WERI-Rb-1 (cell line): ENCODE measurements around the gene TNFRSF9.
A peak's percentile ranks its signal among the peaks of the same experiment; 100 is the strongest.
"Not testable (repeated sequence)": the region's sequence is repeated elsewhere in the genome, so short reads cannot be mapped to it uniquely, and the experiment has no call there.

Source experiments
- DNase-seq: peaks from one replicate; pipeline ENCODE4 v3.0.0-alpha.2; 2020
- H3K27ac ChIP-seq: fragments of 250-450 bp; sonication (Bioruptor Pico); 2 replicates; pipeline ENCODE4 v1.5.1; 2020; ENCODE audit warnings: mild to moderate bottlenecking, moderate library complexity
- H3K27me3 ChIP-seq: fragments of 250-450 bp; sonication (Bioruptor Pico); 2 replicates; pipeline ENCODE4 v1.5.1; 2021; ENCODE audit warnings: mild to moderate bottlenecking, low read depth, moderate library complexity; ENCODE audit not compliant: insufficient read depth, severe bottlenecking
- H3K36me3 ChIP-seq: fragments of 250-450 bp; sonication (Bioruptor Pico); 2 replicates; pipeline ENCODE4 v1.5.1; 2020; ENCODE audit warnings: mild to moderate bottlenecking, moderate library complexity
- H3K4me3 ChIP-seq: 2 replicates; pipeline ENCODE4 v1.5.1; 2011; ENCODE audit warnings: low read depth, mild to moderate bottlenecking, control low read depth, low read length
- H3K9me3 ChIP-seq: fragments of 250-450 bp; sonication (Bioruptor Pico); 2 replicates; pipeline ENCODE4 v1.5.1; 2021; ENCODE audit warnings: mild to moderate bottlenecking, moderate library complexity; ENCODE audit not compliant: severe bottlenecking
- CTCF ChIP-seq: IDR thresholded peaks from 2 replicates; pipeline ENCODE4 v1.5.1; 2011; ENCODE audit warnings: low read depth, mild to moderate bottlenecking, control low read depth, inconsistent platforms, low read length

The TNFRSF9 gene

DNA sequence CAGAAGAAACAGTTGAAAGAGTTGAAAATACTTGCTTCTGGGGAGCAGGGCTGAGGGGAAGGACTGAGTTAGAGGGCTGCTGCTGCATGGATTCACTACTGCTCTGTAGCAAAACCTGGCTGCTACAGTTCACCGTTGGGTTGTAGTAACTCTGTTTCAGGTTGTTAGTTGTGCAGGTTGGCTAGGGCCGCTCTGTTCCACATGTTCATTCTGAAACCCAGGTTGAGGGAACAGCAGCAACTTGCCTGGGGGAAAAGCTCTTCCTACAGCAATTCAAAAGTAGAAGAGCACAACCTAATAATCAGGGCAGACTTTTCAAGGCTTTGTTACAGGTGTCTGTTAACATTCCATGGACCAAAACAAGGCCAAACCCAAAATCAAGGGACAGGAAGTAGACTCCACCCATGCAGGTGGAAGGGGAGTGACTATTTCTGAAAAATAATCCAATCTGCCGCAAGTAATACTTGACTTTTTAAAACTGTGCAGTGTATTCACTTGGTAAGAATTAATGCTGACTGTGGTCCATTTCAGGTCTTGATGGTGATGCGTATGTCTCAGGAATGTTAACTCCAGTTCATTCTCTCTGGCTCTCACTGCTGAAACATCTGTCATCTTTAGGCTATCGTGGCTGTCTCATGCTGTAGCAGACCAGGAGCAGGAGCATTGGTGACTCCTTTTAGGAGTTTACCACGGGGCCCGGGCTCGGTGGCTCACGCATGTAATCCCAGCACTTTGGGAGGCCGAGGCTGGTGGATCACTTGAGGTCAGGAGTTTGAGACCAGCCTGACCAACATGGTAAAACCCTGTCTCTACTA, 15.8 kb upstream of the TNFRSF9 start:
- no peak overlapping the region for H3K4me3 ChIP-seq
- no peak for DNase-seq
- no peaks in the 10 kb centered on the region for H3K9me3 ChIP-seq
- no peak for TF ChIP-seq CTCF
- no peak overlapping the region for H3K27ac ChIP-seq
- no peaks in the 10 kb centered on the region for H3K27me3 ChIP-seq
- no peaks in the 10 kb centered on the region for H3K36me3 ChIP-seq

DNA sequence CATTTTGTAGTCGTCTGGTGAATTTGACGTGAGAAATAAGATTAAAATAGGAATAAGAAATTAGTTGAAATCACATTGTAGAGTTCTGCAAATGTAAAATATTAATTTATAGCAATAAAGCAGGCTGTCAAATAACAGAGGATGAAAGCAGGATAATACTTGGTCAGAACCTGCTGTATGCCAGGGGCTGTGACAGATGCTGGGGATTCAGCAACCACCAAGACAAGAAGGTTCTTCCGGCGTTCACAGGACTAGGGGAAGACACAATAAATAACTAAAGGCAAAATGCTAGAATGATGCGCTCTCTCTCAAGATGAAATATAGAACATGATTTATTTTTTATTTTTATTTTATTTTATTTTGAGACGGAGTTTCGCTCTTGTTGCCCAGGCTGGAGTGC, 14.0 kb upstream of the TNFRSF9 start:
- Histone ChIP-seq H3K9me3 (no peaks in the 10 kb centered on the region), H3K27me3 (no peaks in the 10 kb centered on the region), H3K4me3 (peak overlapping the region; percentile 94), H3K27ac (peak overlapping the region; percentile 82), H3K36me3 (no peaks in the 10 kb centered on the region)
- TF ChIP-seq CTCF = no peak
- DNase-seq = no peak

DNA sequence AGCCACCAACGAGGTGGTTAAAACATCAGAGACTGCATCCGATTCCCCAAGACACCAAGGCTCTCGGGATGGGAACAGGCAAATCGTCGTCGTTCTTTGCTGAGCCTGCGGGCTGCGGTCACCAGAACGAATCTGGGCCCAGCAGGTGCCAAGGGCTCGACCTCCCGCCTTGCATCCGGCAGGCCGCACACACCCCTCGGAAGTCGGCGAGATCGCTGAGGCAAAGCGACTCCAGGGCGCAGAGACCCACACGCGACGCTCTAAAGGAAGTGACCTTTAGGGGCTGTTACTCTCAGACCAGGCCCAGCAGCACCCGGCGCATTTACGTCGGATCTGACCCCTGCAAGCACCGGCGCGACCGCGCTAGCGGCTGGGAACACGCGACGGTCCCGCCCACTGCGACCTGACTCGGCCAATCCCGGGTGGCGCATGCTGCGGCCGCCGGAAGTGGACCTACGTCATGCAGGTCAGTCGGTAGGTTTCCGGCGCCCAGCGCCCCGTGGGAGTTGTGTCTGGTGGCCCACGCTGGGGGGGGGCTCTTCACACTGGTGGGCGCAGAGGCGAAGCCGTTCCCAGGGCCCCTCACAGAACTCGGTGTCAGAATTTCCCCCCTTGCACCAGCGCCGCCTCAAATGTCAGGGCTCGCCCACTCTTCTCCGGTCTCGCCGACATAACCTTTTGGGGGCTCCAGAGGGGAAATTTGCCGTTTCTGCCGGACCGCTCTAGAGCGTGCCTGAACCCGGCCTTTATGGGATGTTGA, 13.4 kb upstream of the TNFRSF9 start:
- DNase-seq = peak; percentile 96
- H3K36me3 ChIP-seq = no peaks in the 10 kb centered on the region
- no peak for TF ChIP-seq CTCF
- no peaks in the 10 kb centered on the region for H3K27me3 ChIP-seq
- no peaks in the 10 kb centered on the region for H3K9me3 ChIP-seq
- H3K27ac ChIP-seq = peak overlapping the region; percentile 82
- H3K4me3 ChIP-seq = peak overlapping the region; percentile 94

DNA sequence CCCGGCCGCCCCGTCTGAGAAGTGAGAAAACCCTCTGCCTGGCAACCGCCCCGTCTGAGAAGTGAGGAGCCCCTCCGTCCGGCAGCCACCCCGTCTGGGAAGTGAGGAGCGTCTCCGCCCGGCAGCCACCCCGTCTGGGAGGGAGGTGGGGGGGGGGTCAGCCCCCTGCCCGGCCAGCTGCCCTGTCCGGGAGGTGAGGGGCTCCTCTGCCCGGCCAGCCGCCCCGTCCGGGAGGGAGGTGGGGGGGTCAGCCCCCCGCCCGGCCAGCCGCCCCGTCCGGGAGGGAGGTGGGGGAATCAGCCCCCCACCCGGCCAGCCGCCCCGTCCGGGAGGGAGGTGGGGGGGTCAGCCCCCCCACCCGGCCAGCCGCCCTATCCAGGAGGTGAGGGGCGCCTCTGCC, 12.2 kb upstream of the TNFRSF9 start:
- DNase-seq, H3K4me3 ChIP-seq, H3K27me3 ChIP-seq, H3K36me3 ChIP-seq, H3K27ac ChIP-seq, H3K9me3 ChIP-seq: not testable (repeated sequence)

DNA sequence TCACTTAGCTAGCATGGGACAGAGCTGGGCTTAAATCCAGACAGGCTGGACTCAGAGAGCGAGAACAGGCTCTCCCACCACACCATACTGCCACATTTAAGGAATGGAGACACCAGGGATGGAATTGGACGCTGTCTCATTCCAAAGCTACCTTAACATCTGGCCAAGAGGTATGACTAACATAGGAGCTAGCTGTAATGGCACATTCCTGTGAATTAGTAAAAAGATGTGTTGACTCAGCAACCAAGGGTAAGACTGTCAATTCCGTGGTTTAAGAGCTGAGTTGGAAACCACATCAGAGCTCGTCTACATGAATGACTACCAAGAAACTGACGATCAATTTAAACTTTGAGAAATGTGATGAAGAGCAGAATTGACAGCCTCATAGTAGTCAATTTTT, 8.3 kb upstream of the TNFRSF9 start:
- no peaks in the 10 kb centered on the region for H3K36me3 ChIP-seq
- no peak overlapping the region for H3K27ac ChIP-seq
- no peaks in the 10 kb centered on the region for H3K9me3 ChIP-seq
- no peaks in the 10 kb centered on the region for H3K27me3 ChIP-seq
- no peak for TF ChIP-seq CTCF
- no peak overlapping the region for H3K4me3 ChIP-seq
- no peak for DNase-seq

DNA sequence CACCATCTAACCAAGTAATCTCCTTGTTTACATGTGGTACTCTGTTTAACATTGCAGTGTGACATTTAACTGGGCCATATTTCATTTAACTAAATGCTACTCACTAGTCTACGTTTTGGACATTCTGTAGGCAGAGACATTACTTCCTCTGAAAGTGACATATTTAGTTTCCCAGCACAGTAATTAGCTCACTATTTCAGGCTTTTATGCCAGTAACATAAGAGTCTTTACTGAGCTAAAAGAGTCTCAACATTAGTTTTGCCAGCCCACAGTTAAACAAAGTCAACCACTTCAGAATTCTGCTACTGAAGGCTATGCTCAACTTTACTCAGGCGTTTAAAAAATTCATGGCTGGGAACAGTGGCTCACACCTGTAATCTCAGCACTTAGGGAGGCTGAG, 2.6 kb upstream of the TNFRSF9 start:
- Histone ChIP-seq H3K9me3 (no peaks in the 10 kb centered on the region), H3K36me3 (no peaks in the 10 kb centered on the region), H3K27ac (no peak overlapping the region), H3K27me3 (no peaks in the 10 kb centered on the region), H3K4me3 (no peak overlapping the region)
- DNase-seq = no peak
- no peak for TF ChIP-seq CTCF
